Lung (tissue), 12 donors: ENCODE data around the gene AGBL4. TPM values are rescaled to one million over a fixed set of nuclear protein-coding genes. Genes with fewer than 3 reads are reported as not detected.

Experiments
- ATAC-seq: fragments of 200-7000 bp; cut with Tn5 transposase; one replicate; pipeline ENCODE4 v1.9.1; 2020; ENCODE audit warnings: moderate number of reproducible peaks; ENCODE audit not compliant: insufficient read depth, low FRiP score
- DNase-seq, 3 donors: peaks; one replicate each; pipeline ENCODE4 v3.0.0-alpha.2; 2013 to 2017
- H3K27ac ChIP-seq, 2 donors: one replicate each; pipeline ENCODE4 v1.5.1; 2013; ENCODE audit warnings: mild to moderate bottlenecking in 2 of 2, moderate library complexity in 2 of 2, control low read depth in 1 of 2, inconsistent platforms in 1 of 2, low read depth in 1 of 2, low read length in 1 of 2
- H3K27me3 ChIP-seq, 3 donors: one replicate each; pipeline ENCODE4 v1.5.1; 2013; ENCODE audit warnings: low read length in 2 of 3; ENCODE audit not compliant: control insufficient read depth in 3 of 3, insufficient read depth in 3 of 3
- H3K36me3 ChIP-seq, 4 donors: one replicate each; pipeline ENCODE4 v1.5.1; 2013; ENCODE audit warnings: low read length in 4 of 4, mild to moderate bottlenecking in 1 of 4, moderate library complexity in 1 of 4; ENCODE audit not compliant: control insufficient read depth in 4 of 4, insufficient read depth in 4 of 4
- H3K4me1 ChIP-seq, 5 donors: one replicate each; pipeline ENCODE4 v1.5.1; 2013; ENCODE audit warnings: low read length in 5 of 5, mild to moderate bottlenecking in 2 of 5, moderate library complexity in 1 of 5; ENCODE audit not compliant: control insufficient read depth in 5 of 5, insufficient read depth in 5 of 5
- H3K4me3 ChIP-seq: one replicate; pipeline ENCODE4 v1.5.1; 2013; ENCODE audit warnings: mild to moderate bottlenecking, control low read depth, moderate library complexity
- H3K9ac ChIP-seq, 2 donors: one replicate each; pipeline ENCODE4 v1.5.1; 2013; ENCODE audit warnings: low read length in 2 of 2, control low read depth in 1 of 2; ENCODE audit not compliant: insufficient read depth in 1 of 2
- H3K9me3 ChIP-seq, 4 donors: one replicate each; pipeline ENCODE4 v1.5.1; 2013; ENCODE audit warnings: low read length in 3 of 4, mild to moderate bottlenecking in 1 of 4, moderate library complexity in 1 of 4; ENCODE audit not compliant: control insufficient read depth in 4 of 4, insufficient read depth in 3 of 4
- WGBS, 2 donors: extraction: QIAGEN DNeasy Blood & Tissue Kit; methylation state at CpG; one replicate each; pipeline ENCODE4 v1.1.7; 2013; 5-methylcytosine and 5-hydroxymethylcytosine counted together
- polyA plus RNA-seq, 2 donors: library from polyadenylated mRNA; stranded (reverse); fragments of 200-250 nt; gene quantifications; one replicate each; pipeline ENCODE4 v1.2.1, GENCODE V29; 2013
- total RNA-seq, 2 donors: library from RNA; depleted of rRNA in 1 of 2; stranded (reverse); fragments of >200 nt in 1 of 2; gene quantifications; one replicate each; pipeline ENCODE4 v1.2.1, GENCODE V29; 2014 to 2021
- TF ChIP-seq, protein P1 (sequence below): IDR thresholded peaks from 2 replicates; pipeline ENCODE4 v1.5.1; 2012; ENCODE audit warnings: mild to moderate bottlenecking; ENCODE audit errors: control extremely low read depth, extremely low read depth
- donor health status: control.
- donor health status: control.
- donor health status: Bipolar disorder and iron deficiency.
- donor health status: healthy.
- donor health status: DM: yes; HTN: yes; CAD: no.

AGBL4 gene
- total and polyA plus RNA-seq, 4 donors: 0.24 to 7.5 (median 2.6) TPM

DNA sequence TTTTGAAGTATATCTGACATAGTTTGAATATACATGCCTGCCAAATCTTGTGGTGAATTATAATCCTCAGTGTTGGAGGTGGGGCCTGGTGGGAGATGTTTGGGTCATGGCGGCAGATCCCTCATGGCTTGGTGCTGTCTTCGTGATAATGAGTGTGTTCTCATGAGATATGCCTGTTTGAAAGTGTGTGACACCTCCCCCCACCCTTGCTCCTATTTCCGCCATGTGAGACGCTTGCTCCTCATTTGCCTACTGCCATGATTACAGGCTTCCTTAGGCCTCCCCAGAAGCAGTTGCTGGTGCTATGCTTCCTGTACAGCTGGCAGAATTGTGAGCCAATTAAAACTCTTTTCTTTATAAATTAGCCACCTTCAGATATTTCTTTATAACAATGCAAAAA lies 810.5 kb downstream of the AGBL4 start:
- Histone ChIP-seq H3K27me3 (no peaks in the 10 kb centered on the region), H3K9me3 (no peaks in the 10 kb centered on the region), H3K4me1 (no peaks in the 10 kb centered on the region), H3K9ac (no peak overlapping the region), H3K27ac (no peak overlapping the region), H3K36me3 (no peaks in the 10 kb centered on the region), H3K4me3 (no peak overlapping the region)
- 77 to 88% methylated on average over 4 of the region's 4 CpGs for WGBS, 2 donors
- DNase-seq (no peak), ATAC-seq (no peak)
- TF ChIP-seq, protein P1, sequence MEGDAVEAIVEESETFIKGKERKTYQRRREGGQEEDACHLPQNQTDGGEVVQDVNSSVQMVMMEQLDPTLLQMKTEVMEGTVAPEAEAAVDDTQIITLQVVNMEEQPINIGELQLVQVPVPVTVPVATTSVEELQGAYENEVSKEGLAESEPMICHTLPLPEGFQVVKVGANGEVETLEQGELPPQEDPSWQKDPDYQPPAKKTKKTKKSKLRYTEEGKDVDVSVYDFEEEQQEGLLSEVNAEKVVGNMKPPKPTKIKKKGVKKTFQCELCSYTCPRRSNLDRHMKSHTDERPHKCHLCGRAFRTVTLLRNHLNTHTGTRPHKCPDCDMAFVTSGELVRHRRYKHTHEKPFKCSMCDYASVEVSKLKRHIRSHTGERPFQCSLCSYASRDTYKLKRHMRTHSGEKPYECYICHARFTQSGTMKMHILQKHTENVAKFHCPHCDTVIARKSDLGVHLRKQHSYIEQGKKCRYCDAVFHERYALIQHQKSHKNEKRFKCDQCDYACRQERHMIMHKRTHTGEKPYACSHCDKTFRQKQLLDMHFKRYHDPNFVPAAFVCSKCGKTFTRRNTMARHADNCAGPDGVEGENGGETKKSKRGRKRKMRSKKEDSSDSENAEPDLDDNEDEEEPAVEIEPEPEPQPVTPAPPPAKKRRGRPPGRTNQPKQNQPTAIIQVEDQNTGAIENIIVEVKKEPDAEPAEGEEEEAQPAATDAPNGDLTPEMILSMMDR: no peak

DNA sequence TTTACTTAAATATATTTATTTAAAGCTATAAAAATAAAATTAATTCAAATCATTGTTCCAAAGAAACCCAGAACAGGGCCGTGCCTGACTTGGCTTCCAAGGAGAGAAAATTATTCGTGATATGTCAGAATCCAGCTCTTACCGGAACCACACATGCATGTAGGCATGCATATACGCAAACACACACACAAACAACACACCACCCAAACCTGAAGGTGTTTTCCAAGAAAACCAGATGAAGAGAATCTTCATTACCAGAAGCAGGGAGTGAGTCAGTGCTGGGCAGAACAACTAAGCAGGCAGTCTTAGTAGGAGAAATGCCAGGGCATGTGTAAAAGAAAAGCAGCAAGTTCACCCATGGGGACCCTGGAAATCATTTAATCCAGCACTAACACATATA lies 815.0 kb downstream of the AGBL4 start:
- DNase-seq: no peak
- H3K36me3 ChIP-seq: no peaks in the 10 kb centered on the region
- no peak for ATAC-seq
- TF ChIP-seq, protein P1: no peak
- H3K4me3 ChIP-seq: no peak overlapping the region
- H3K27me3 ChIP-seq: no peaks in the 10 kb centered on the region
- H3K9me3 ChIP-seq: no peaks in the 10 kb centered on the region
- H3K27ac ChIP-seq: no peak overlapping the region
- no peaks in the 10 kb centered on the region for H3K4me1 ChIP-seq
- WGBS, 2 donors: 89 to 90% methylated on average over 4 of the region's 4 CpGs
- H3K9ac ChIP-seq: no peak overlapping the region

DNA sequence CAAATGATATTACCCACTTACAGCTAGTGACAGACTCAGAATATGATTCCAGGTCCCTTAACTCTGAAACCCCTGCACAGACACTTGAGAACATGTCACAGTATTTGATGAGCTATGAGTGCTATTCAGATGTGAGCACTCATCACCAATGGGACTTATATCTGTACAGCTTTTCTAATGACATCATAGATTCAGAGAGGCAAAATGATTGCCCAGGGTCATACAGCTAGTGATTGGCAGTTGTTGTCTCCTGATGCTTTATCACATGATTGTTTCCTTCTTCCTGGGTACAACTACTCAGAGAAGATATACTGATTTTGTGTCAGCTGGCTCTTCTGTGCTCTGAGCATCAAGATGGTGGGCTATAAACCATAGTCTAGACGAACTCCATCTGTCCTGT lies 819.0 kb downstream of the AGBL4 start:
- TF ChIP-seq, protein P1: no peak
- ATAC-seq (no peak), DNase-seq (no peak)
- no peaks in the 10 kb centered on the region for H3K27me3 ChIP-seq
- H3K9me3 ChIP-seq: peaks cover 0 to 3% (median 1%) of the 10 kb centered on the region in 4 donors
- WGBS, 2 donors: 50 to 51% methylated on average over 1 of the region's 1 CpG
- no peak overlapping the region for H3K27ac ChIP-seq
- no peaks in the 10 kb centered on the region for H3K4me1 ChIP-seq
- no peak overlapping the region for H3K9ac ChIP-seq
- no peak overlapping the region for H3K4me3 ChIP-seq
- no peaks in the 10 kb centered on the region for H3K36me3 ChIP-seq

DNA sequence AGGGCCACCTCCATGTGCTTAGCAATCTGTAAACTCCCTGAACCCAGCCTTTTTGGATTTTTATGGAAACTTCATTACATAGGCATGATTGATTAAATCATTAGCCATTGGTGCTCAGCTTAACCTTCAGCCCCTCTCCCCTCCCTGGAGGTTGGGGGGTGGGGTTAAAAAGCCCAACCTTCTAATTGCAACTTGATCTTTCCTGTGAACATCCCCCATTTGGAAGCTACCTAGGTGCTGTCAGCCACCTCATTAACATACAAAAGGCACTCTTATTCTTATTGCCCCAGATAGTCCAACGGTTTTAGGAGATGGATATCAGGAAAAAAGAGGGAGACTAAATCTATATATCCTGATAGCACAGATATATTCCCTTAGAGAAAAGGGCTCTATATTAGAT lies 823.0 kb downstream of the AGBL4 start:
- Histone ChIP-seq H3K9ac (no peak overlapping the region), H3K27ac (no peak overlapping the region), H3K4me1 (no peaks in the 10 kb centered on the region), H3K9me3 (peaks cover 0 to 12% (median 2%) of the 10 kb centered on the region in 4 donors), H3K4me3 (no peak overlapping the region), H3K27me3 (no peaks in the 10 kb centered on the region), H3K36me3 (no peaks in the 10 kb centered on the region)
- TF ChIP-seq, protein P1: no peak
- DNase-seq (no peak), ATAC-seq (no peak)
- WGBS, 2 donors: 47 to 51% methylated on average over 1 of the region's 1 CpG
